GM23338 (cell line): ENCODE data around the gene CHI3L1.

Source experiments
- CTCF ChIP-seq, 2 experiments: fragments of 200-600 bp in 1 of 2; sonication (generic) in 1 of 2; conservative IDR thresholded peaks; 2 replicates each; pipeline versions ENCODE4 v1.5.1 to v1.6.1; 2016 to 2017; ENCODE audit warnings: antibody characterized with exemption in 2 of 2, low read depth in 2 of 2, mild to moderate bottlenecking in 2 of 2, moderate library complexity in 1 of 2
- ETS1 ChIP-seq: IDR thresholded peaks from 2 replicates; pipeline ENCODE4 v1.6.1; 2016; ENCODE audit warnings: antibody characterized with exemption
- EZH2 ChIP-seq: fragments of 200-600 bp; sonication (generic); IDR thresholded peaks from one replicate; pipeline ENCODE4 v1.8.0; 2017; ENCODE audit warnings: antibody characterized with exemption, mild to moderate bottlenecking, low read depth; ENCODE audit not compliant: unreplicated experiment
- EZH2phosphoT487 ChIP-seq: fragments of 200-600 bp; sonication (generic); IDR thresholded peaks from one replicate; pipeline ENCODE4 v1.8.1; 2018; ENCODE audit warnings: antibody characterized with exemption; ENCODE audit not compliant: unreplicated experiment
- JUNB ChIP-seq: IDR thresholded peaks from one replicate; pipeline ENCODE4 v1.6.1; 2016; ENCODE audit warnings: antibody characterized with exemption; ENCODE audit not compliant: unreplicated experiment
- NANOG ChIP-seq: IDR thresholded peaks from 2 replicates; pipeline ENCODE4 v1.6.1; 2016; ENCODE audit warnings: antibody characterized with exemption, borderline replicate concordance
- POLR2AphosphoS5 ChIP-seq: IDR thresholded peaks from 2 replicates; pipeline ENCODE4 v1.6.1; 2016; ENCODE audit warnings: antibody characterized with exemption, low read depth
- REST ChIP-seq: IDR thresholded peaks from one replicate; pipeline ENCODE4 v1.6.1; 2018; ENCODE audit warnings: antibody characterized with exemption; ENCODE audit not compliant: unreplicated experiment
- STAT1 ChIP-seq: IDR thresholded peaks from one replicate; pipeline ENCODE4 v1.6.1; 2016; ENCODE audit warnings: antibody characterized with exemption; ENCODE audit not compliant: unreplicated experiment
- ZNF114 ChIP-seq: fragments of 250-450 bp; sonication (Bioruptor Pico); IDR thresholded peaks from 2 replicates; pipeline ENCODE4 v1.5.0; 2020; ENCODE audit warnings: mild to moderate bottlenecking, moderate library complexity
- ZNF331 ChIP-seq: fragments of 250-450 bp; sonication (Bioruptor Pico); IDR thresholded peaks from 2 replicates; pipeline ENCODE4 v1.5.0; 2020; ENCODE audit warnings: low read depth, mild to moderate bottlenecking, moderate library complexity

- TF ChIP-seq CTCF (conservative IDR thresholded peaks at IDR 0.05; ENCODE audit: low read depth in 2 of 2) (no peak), STAT1 (no peak), REST (no peak), EZH2 (no peak), EZH2phosphoT487 (no peak), ETS1 (no peak), JUNB (no peak), POLR2AphosphoS5 (no peak), ZNF114 (no peak), ZNF331 (CRISPR knock-in tag) (no peak), NANOG (no peak)
Measured at GRCh38 chr1:203133970-203134725, 52.4 kb downstream of the CHI3L1 start.
